ENCODE data around the gene TBC1D19. TPM values are rescaled to one million over a fixed set of nuclear protein-coding genes. Genes with fewer than 3 reads are reported as not detected.

The TBC1D19 gene
- total and polyA plus RNA-seq, 9 of the 15 experiments (the other 6 are each of a cell fraction or from before 2014, with no cell fraction given) = 0.73 to 5.6 (median 3.7) TPM

GRCh38 chr4:26583865-26584652 lies at the start of gene TBC1D19 (continued):
- TF ChIP-seq MGA (IDR thresholded peaks at IDR 0.05) = peak; percentile 4; the same call in 1 of the 2 replicates
- TF ChIP-seq THAP7 (CRISPR knock-in tag; IDR thresholded peaks at IDR 0.05) = no peak
- no peak for TF ChIP-seq BRCA1 (IDR thresholded peaks at IDR 0.05)
- no peak for TF ChIP-seq BRCA1 (CRISPR knock-in tag; IDR thresholded peaks at IDR 0.05)
- TF ChIP-seq CREBBP (IDR thresholded peaks at IDR 0.05; ENCODE audit: low read depth, low read length) = no peak
- TF ChIP-seq SMARCE1 (IDR thresholded peaks at IDR 0.05) = no peak
- peak; percentile 61; the same call in 1 of the 2 replicates for TF ChIP-seq SOX6 (IDR thresholded peaks at IDR 0.05)
- no peak for TF ChIP-seq MCM2 (IDR thresholded peaks at IDR 0.05; ENCODE audit: low read depth)
- TF ChIP-seq ZNF282 (CRISPR knock-in tag; IDR thresholded peaks at IDR 0.05) = no peak
- 0 out of 4 replicates have a peak, but pooled peaks of 1 of the 2 experiments have one; percentile 56 for TF ChIP-seq ZMIZ1 (IDR thresholded peaks at IDR 0.05; ENCODE audit: low read depth in 2 of 2, low read length in 2 of 2)
- TF ChIP-seq MEIS2 (IDR thresholded peaks at IDR 0.05; ENCODE audit: partially characterized antibody) = no peak
